Renal cortical epithelial cell (primary cell): ENCODE data around the gene CD247. TPM values are rescaled to one million over a fixed set of nuclear protein-coding genes. Genes with fewer than 3 reads are reported as not detected.

ENCODE experiments used
- DNase-seq: peaks from one replicate; pipeline ENCODE4 v3.0.0-alpha.2; 2011; ENCODE audit warnings: low read depth
- total RNA-seq: library from RNA; depleted of rRNA; stranded (reverse); fragments of >200 nt; gene quantifications from 2 replicates; pipeline ENCODE4 v1.2.3, GENCODE V29; 2014

The CD247 gene
- total RNA-seq, 1 donor from 2014 or later: not detected

DNA sequence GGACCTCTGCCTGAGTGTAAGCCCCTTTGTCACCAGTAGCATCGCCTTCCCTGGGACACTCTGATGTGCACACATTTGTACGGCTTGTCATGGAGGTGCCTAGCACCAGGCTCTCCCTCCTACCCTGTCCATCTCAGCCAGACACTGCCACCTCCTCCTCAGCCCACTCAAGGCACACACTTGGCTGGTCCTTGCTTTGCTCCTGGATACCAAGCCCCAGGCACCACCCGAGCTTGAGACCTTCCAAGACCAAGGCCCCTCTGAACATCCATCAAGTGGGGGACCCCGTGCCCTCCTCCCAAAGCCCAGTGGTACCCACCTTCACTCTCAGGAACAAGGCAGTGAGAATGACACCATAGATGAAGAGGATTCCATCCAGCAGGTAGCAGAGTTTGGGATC, 78.0 kb downstream of the CD247 start:
- DNase-seq: no peak

DNA sequence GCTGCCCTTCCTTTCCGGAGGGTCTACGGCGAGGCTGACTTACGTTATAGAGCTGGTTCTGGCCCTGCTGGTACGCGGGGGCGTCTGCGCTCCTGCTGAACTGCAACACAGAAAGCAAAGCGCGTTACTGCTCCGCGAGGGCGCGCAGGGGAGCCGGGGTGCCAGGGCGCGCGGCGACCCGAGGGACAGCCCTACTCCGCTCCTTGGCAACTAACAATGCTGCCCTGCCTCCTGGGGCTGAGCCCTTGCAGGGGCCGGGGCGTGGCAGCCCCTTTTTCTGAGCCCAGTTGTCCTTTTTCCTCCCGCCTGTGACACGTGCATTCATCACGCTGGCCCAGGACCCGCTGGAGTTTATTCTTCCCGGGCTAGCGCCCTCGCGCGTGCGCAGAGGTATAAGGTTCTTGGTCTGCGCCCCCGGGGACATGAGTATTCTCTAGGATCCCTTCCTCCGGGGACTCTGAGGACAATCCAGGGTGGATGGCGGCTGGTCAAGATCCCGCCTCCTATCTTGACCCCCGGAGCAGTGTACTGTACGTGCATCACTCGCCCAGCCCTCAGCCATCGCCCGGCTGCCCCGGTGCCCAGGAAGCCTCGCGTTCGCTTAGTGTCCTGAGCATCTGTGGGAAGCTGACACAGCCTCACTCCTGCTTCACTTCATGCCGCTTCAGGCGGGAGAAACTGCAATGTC, 78.9 kb downstream of the CD247 start:
- DNase-seq: no peak

DNA sequence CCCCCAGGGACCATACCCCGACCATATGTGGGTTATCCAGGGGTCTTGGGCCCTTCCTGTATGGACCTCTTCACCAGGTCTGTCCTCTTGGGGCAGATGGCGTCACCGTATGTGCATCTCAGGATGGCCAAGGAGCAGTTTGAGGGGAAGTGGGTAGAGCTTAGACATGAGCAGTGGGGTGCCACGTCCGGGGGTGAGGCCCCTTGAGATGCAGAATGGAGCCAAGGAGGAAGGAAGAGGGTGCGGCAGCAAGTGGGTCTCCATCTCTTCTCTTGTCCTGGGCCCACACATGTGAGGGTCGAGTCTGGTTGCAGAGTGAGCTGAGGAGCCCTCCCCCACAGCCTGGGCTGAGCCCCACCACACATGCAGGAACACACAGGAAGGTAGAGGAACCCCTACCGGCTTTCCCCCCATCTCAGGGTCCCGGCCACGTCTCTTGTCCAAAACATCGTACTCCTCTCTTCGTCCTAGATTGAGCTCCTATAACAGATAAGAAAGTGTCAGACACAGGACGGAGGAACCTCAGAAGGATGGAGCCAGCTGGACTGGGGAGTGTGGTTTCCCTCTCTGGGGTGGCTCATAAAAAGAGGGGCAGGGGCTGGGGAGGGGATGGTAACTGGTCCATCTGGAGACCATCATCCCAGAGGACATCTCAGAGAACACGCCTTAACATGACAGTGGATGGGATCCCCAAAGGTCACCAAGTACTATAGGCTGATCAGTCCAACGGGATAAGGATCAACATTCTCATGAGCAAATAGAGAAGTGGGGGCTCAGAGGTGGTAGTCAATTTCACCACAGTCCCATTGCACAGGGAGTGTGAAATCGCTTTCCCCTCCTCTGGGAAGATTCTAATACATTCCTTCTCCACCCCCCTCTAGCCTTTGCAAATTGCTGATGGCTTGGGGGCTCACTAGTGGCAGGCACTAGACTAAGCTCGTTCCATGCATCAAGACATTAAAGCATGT, 79.9 kb downstream of the CD247 start:
- DNase-seq: no peak

- DNase-seq: no peak
These were observed 82.8 kb downstream of the CD247 start for GRCh38 chr1:167435484-167435883.

DNA sequence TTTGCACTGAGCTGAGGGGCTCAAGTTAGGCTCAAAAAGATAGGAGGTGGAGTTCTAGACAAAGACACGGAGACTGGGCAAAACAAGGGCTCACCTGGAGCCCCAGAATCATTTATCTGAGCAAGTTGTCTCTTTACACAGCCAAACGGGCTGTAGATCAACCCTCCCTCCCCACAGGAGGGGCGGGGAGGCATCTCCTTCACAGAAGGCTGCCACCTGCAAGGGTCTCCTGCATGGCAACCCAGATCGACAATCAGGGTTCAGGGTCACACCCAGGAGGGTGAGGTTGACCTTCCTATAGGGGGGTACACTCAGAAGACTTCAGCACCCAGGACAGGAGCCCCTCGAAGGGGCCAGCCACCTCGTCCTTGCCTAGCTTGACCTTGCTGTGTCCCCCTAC, 84.0 kb downstream of the CD247 start:
- no peak for DNase-seq

DNA sequence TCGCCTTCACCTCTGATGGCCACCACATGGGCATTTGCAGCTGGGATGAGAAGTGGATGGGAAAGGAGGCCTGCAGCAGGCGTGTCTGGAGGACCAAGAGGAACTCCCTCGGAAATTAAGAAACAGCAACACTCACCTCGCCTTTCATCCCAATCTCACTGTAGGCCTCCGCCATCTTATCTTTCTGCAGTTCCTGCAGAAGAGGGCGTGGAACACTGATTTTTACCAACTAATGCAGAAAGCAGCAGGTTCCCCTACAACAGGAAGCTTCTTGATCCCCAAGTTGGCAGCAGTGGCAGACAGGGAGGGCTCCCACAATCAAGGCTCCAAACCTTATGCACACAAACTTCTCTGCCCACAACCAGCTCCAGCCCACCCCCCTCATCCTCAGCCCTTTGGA, 84.4 kb downstream of the CD247 start:
- DNase-seq: no peak

DNA sequence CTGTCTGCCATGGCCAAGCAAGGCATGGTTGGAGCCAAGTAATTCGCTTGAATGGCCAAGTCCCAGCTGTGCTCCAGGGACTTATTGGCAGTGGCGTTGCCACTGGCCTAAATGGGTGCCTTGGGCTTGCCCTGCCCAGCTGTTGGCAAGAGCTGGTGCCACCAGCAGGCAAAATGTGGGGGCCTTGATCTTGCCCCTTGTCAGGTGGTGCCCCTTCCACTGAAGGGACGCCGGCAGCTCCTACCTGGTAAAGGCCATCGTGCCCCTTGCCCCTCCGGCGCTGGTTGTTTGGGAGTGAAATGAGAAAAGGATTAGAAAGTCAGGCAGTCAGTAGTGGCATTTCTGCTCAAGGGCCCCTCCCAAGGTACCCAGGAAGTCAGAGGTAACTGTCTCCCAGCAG, 85.5 kb downstream of the CD247 start:
- no peak for DNase-seq

GRCh38 chr1:167431909-167432650, 86.2 kb downstream of the CD247 start:
- no peak for DNase-seq

GRCh38 chr1:167431261-167431908, 86.9 kb downstream of the CD247 start:
- no peak for DNase-seq

DNA sequence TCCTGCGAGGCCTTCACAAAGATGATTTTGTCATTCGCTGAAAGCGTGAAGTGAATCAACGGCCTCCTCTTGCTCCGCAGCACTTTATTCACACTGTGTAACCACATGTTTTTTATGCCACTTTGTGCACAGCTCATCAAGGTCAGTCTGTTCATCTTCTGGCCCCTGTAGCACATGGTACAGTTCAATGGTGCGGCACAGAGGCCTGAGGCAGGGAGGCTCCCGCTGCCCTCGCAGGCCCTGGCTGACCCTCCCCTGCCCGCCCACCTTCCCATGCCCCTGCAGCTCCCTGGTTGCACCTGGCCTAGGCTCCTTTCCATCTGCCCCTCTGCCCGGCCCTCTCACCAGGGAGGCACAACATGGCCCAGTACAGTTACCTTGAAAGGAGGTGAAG, 87.5 kb downstream of the CD247 start:
- DNase-seq: no peak

GRCh38 chr1:167430134-167430848, 88.0 kb downstream of the CD247 start:
- DNase-seq: peak; percentile 23

DNA sequence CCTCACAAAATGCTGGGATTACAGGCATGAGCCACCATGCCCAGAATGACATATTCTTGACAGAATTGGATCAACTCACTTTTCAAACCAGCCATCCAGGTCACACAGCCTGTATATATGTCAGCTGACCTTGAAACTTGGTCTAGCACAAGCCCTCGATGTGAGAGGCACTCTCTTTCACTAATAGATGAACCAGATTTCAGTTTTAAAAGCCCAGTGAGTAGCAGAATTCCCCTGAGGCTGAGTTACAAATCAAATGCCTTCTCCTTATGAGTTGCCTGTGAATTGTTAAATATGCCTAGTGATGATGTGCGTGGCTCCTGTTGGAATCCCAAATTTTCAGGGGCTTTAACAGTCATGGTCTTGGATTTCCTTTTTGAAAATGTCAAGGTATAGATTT, 88.7 kb downstream of the CD247 start:
- no peak for DNase-seq

- DNase-seq: peak; percentile 76
These were observed 89.9 kb downstream of the CD247 start for GRCh38 chr1:167428395-167428794.

DNA sequence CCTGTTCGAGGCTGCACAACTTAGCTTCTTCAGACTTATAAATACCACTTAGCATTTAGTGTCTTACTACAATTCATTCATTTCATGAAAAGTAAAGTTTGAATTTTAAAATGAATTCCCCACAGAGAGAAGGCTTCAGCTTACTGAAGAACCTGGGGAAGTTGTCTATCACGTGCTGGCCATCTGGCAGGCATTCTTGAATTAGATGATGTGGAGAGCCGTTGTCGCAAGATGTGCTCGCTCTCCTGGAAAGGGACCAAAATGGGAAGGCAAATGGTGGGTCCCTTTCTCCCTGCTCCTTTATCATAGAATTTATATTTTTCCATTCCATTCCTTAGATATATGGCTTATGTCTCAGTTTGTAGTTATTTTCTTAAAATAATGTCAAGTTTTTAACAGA, 90.5 kb downstream of the CD247 start:
- DNase-seq: no peak

DNA sequence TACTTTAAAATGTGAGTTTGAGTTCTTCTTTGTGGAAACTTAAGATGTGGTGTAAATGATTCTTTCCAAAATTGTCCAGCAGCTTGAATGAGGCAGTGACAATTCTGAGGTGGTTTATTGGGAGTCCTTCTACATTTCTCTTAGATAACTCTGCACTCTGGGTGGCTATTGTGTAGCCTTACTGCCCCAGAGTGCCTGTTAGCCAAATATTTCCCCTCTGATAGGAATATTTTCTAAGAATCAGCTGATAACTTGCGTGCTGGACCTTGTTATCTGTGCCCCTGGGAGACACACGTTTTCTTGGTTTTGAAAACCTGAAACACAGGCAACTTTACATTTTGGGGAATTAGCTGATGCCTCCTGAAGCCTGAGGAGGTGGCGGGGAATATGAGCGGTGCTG, 91.6 kb downstream of the CD247 start:
- no peak for DNase-seq

- DNase-seq: no peak
These were observed 92.8 kb downstream of the CD247 start for GRCh38 chr1:167425482-167425881.

DNA sequence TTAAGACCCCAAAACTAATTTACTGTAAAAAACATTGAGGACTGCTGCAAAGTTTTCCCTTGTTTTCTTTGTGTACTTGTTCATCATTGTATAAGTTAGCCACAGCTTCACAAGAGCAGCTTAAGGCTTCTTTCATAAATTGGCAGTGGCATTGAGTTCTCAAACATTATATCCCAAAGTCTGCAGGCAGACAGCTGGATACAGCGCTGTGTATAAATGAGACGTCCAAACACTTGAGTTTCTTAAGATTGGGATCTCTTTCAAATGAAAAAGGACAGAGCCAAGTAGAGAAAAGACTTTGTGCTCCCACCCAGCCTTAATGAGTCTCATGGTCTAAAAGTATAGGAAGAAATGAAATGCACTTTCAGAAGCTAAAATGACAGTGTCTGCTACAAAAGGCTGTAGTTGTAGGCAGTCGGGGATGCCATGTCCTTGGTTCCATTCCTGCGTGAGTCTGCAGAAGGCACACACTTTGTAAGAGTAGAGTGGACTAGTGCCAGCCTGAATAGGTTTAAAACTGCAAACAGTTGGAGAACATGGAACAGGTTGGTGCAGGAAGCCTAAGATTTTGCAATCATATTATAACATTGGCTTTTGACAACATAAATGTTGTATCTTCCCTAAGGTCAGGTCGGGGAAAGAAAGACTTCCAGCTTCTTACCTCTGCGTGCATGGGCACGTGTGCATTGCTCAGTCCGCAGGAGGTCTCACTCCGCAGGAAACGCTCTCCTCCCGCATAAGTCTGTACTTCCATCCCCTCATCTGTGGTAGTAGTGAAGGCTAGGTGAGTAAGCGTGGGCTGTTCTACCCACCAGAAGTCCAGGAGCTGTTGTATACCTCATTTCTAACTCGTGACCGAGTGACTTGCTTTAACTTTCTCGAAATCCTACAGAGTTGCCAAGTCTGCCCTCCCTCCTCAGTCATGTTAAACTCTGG, 94.4 kb downstream of the CD247 start:
- no peak for DNase-seq

DNA sequence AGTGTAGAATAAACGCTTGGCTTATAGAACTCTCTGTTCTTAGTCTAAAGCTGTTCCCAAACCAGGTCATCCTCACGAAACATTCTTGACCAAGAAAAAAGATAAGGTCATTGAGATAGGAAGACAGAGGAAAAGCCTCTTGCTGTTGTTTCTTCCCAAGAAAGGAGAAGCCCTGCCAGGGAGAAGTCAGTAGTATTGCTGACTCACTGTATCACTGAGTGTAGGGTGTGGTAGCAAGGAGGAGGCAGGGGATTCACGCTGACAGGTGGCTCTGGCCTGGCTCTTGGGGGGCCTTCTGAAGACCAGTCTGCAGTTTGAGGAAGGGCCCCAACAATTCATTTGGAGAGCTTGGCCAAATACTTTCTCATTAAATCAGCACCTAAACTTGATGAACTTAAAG, 97.8 kb downstream of the CD247 start:
- no peak for DNase-seq

DNA sequence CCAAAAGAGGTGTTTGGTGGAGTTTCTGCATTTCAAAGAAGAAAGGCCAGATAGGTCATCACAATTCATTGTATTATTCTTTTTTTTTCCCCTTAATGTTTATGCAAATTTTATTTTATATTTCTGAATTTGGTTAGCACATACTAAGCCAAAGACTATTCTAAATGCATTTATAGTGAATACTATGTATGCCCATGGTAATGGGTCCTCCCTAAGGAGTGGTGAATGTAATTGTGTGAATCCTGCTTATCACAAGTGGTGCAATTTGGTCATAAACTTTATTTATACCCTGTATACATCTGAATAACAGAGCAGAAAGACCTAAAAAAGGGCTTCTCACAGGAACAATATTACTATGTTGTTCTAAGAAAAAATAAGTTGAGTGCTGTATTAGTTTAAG, 99.1 kb downstream of the CD247 start:
- no peak for DNase-seq

GRCh38 chr1:167418391-167418790, 99.9 kb downstream of the CD247 start:
- no peak for DNase-seq
